Neuronal stem cell (in vitro differentiated cells): Measurements from ENCODE around the gene C1orf56.
A peak's percentile ranks its signal among the peaks of the same experiment; 100 is the strongest.

Source experiments
- DNase-seq: peaks from one replicate; pipeline ENCODE4 v3.0.0-alpha.2; 2013; ENCODE audit warnings: low spot score
- H2AFZ ChIP-seq: one replicate; pipeline ENCODE4 v1.6.1; 2013; ENCODE audit warnings: mild to moderate bottlenecking, low read length, inconsistent platforms
- H2AK5ac ChIP-seq: 2 replicates; pipeline ENCODE4 v1.6.1; 2013; ENCODE audit warnings: low read depth, mild to moderate bottlenecking, inconsistent platforms, low read length, moderate library complexity, mixed read lengths
- H2BK120ac ChIP-seq: 2 replicates; pipeline ENCODE4 v1.6.1; 2013; ENCODE audit warnings: low read depth, mild to moderate bottlenecking, inconsistent platforms, low read length, moderate library complexity, mixed read lengths
- H2BK12ac ChIP-seq: one replicate; pipeline ENCODE4 v1.6.1; 2013; ENCODE audit warnings: low read length, inconsistent platforms
- H2BK15ac ChIP-seq: 2 replicates; pipeline ENCODE4 v1.6.1; 2013; ENCODE audit warnings: mild to moderate bottlenecking, low read length, inconsistent platforms, mixed read lengths
- H2BK5ac ChIP-seq: one replicate; pipeline ENCODE4 v1.6.1; 2013; ENCODE audit warnings: inconsistent platforms, mild to moderate bottlenecking, low read length, moderate library complexity
- H3K14ac ChIP-seq: one replicate; pipeline ENCODE4 v1.6.1; 2013; ENCODE audit warnings: low read length, inconsistent platforms
- H3K18ac ChIP-seq: 2 replicates; pipeline ENCODE4 v1.6.1; 2013; ENCODE audit warnings: low read length, inconsistent platforms
- H3K23ac ChIP-seq: 2 replicates; pipeline ENCODE4 v1.6.1; 2013; ENCODE audit warnings: low read depth, mild to moderate bottlenecking, mixed read lengths, low read length, inconsistent platforms; ENCODE audit not compliant: poor library complexity
- H3K27ac ChIP-seq: replicated peaks from 3 replicates; pipeline ENCODE4 v1.5.1; 2013; ENCODE audit warnings: low read length, inconsistent platforms
- H3K27me3 ChIP-seq, 3 experiments: 2 replicates each; pipeline ENCODE4 v1.6.1; 2013; ENCODE audit warnings: low read length in 3 of 3, mild to moderate bottlenecking in 2 of 3, inconsistent platforms in 1 of 3, low read depth in 1 of 3, mixed read lengths in 1 of 3, moderate library complexity in 1 of 3; ENCODE audit not compliant: control insufficient read depth in 3 of 3, insufficient read depth in 3 of 3
- H3K36me3 ChIP-seq, 2 donors: replicated peaks in 1 of 2; 2 replicates each; pipeline ENCODE4 v1.6.1; 2013; ENCODE audit warnings: low read length in 2 of 2; ENCODE audit not compliant: control insufficient read depth in 2 of 2, insufficient read depth in 2 of 2
- H3K4ac ChIP-seq: 2 replicates; pipeline ENCODE4 v1.6.1; 2013; ENCODE audit warnings: inconsistent platforms, mild to moderate bottlenecking, low read length, moderate library complexity
- H3K4me1 ChIP-seq, 2 donors: 1 replicate in 1 of 2; 2 replicates in 1 of 2; pipeline ENCODE4 v1.6.1; 2013; ENCODE audit warnings: low read length in 2 of 2, low read depth in 1 of 2; ENCODE audit not compliant: control insufficient read depth in 2 of 2, insufficient read depth in 1 of 2
- H3K4me2 ChIP-seq: one replicate; pipeline ENCODE4 v1.6.1; 2013; ENCODE audit warnings: mild to moderate bottlenecking, low read length, inconsistent platforms; ENCODE audit not compliant: insufficient read depth, poor library complexity, severe bottlenecking
- H3K4me3 ChIP-seq, 2 donors: 2 replicates each; pipeline ENCODE4 v1.5.1; 2013; ENCODE audit warnings: low read length in 2 of 2, mild to moderate bottlenecking in 2 of 2, inconsistent platforms in 1 of 2, moderate library complexity in 1 of 2
- H3K79me1 ChIP-seq: one replicate; pipeline ENCODE4 v1.6.1; 2013; ENCODE audit warnings: low read depth, mild to moderate bottlenecking, inconsistent platforms, low read length, moderate library complexity
- H3K9ac ChIP-seq: one replicate; pipeline ENCODE4 v1.6.1; 2013; ENCODE audit warnings: mild to moderate bottlenecking, low read depth, low read length, inconsistent platforms; ENCODE audit not compliant: poor library complexity
- H3K9me3 ChIP-seq, 2 donors: replicated peaks in 1 of 2; 2 replicates each; pipeline versions ENCODE3 to v1.6.1; 2013; ENCODE audit warnings: low read length in 2 of 2, mild to moderate bottlenecking in 2 of 2, inconsistent platforms in 1 of 2, low read depth in 1 of 2, mixed read lengths in 1 of 2, moderate library complexity in 1 of 2; ENCODE audit not compliant: control insufficient read depth in 2 of 2, insufficient read depth in 1 of 2
- H4K8ac ChIP-seq: one replicate; pipeline ENCODE4 v1.6.1; 2013; ENCODE audit warnings: low read depth, mild to moderate bottlenecking, inconsistent platforms, low read length, moderate library complexity
- H4K91ac ChIP-seq: one replicate; pipeline ENCODE4 v1.6.1; 2013; ENCODE audit warnings: low read length, low read depth, mild to moderate bottlenecking, inconsistent platforms; ENCODE audit not compliant: poor library complexity
- WGBS, 2 donors: extraction: QIAGEN DNeasy Blood & Tissue Kit; methylation state at CpG; one replicate each; pipeline ENCODE4 v1.1.7; 2013; ENCODE audit warnings: missing lambda C conversion rate in 2 of 2, mixed read lengths in 1 of 2; ENCODE audit not compliant: insufficient read length in 2 of 2, insufficient replicate concordance in 1 of 2; ENCODE audit errors: extremely low coverage in 2 of 2; 5-methylcytosine and 5-hydroxymethylcytosine counted together

Gene C1orf56

GRCh38 chr1:151008244-151009205 is 39.0 kb upstream of the C1orf56 start, which contains the start of gene PRUNE1:
Gene PRUNE1 (plus strand): TSS chr1:151008449. CDS start chr1:151008633, 184 bp downstream.
- H3K27ac ChIP-seq, result no peak within 1 kb of the TSS
- WGBS, 2 donors, result no CpG with 5 or more reads among the region's 69 CpGs
- peak within 1 kb of the TSS; percentile 16 for H2AK5ac ChIP-seq

GRCh38 chr1:151009206-151009587 is 38.4 kb upstream of the C1orf56 start:
- Histone ChIP-seq H3K4me2 (peak overlapping the region; percentile 77), H3K4ac (no peak overlapping the region), H4K8ac (no peak overlapping the region), H3K4me1 (peaks cover 12 to 16% of the 10 kb centered on the region in 2 donors), H3K27me3 (no peaks in the 10 kb centered on the region), H2BK12ac (no peak overlapping the region), H2BK5ac (no peak overlapping the region), H3K4me3 (peak overlapping the region; percentile 84 to 90), H2BK120ac (no peak overlapping the region), H3K23ac (no peak overlapping the region), H3K27ac (no peak overlapping the region), H3K9ac (no peak overlapping the region), H2BK15ac (no peak overlapping the region), H3K18ac (no peak overlapping the region), H3K9me3 (no peaks in the 10 kb centered on the region), H2AK5ac (no peak overlapping the region), H3K36me3 (no peaks in the 10 kb centered on the region), H3K79me1 (peaks cover 4% of the 10 kb centered on the region), H4K91ac (no peak overlapping the region), H2AFZ (peak overlapping the region; percentile 92), H3K14ac (no peak overlapping the region)
- no CpG with 5 or more reads among the region's 3 CpGs for WGBS, 2 donors
- no peak for DNase-seq

More at GRCh38 chr1:151008244-151009205, 39.0 kb upstream of the C1orf56 start, which contains the start of gene PRUNE1:
- H3K9me3 ChIP-seq, result no peaks in the 10 kb centered on the region
- peak within 1 kb of the TSS; percentile 84 to 90 for H3K4me3 ChIP-seq
- H3K18ac ChIP-seq, result peak within 1 kb of the TSS; percentile 49
- peak within 1 kb of the TSS; percentile 28 for H3K4ac ChIP-seq
- peak within 1 kb of the TSS; percentile 77 for H3K4me2 ChIP-seq
- H2BK12ac ChIP-seq, result no peak within 1 kb of the TSS
- H2AFZ ChIP-seq, result peak within 1 kb of the TSS; percentile 92
- H3K79me1 ChIP-seq, result peaks cover 3% of the 10 kb centered on the region
- peak within 1 kb of the TSS; percentile 21 for H2BK120ac ChIP-seq
- no peaks in the 10 kb centered on the region for H3K27me3 ChIP-seq
- peak within 1 kb of the TSS; percentile 5 for H3K23ac ChIP-seq
- H3K9ac ChIP-seq, result peak within 1 kb of the TSS; percentile 99
- no peak within 1 kb of the TSS for H2BK15ac ChIP-seq
- no peaks in the 10 kb centered on the region for H3K36me3 ChIP-seq
- H3K4me1 ChIP-seq, result peaks cover 12 to 16% of the 10 kb centered on the region in 2 donors
- peak within 1 kb of the TSS; percentile 89 for H3K14ac ChIP-seq
- H2BK5ac ChIP-seq, result no peak within 1 kb of the TSS
- no peak within 1 kb of the TSS for H4K91ac ChIP-seq
- peak; percentile 92 for DNase-seq
- no peak within 1 kb of the TSS for H4K8ac ChIP-seq

DNA sequence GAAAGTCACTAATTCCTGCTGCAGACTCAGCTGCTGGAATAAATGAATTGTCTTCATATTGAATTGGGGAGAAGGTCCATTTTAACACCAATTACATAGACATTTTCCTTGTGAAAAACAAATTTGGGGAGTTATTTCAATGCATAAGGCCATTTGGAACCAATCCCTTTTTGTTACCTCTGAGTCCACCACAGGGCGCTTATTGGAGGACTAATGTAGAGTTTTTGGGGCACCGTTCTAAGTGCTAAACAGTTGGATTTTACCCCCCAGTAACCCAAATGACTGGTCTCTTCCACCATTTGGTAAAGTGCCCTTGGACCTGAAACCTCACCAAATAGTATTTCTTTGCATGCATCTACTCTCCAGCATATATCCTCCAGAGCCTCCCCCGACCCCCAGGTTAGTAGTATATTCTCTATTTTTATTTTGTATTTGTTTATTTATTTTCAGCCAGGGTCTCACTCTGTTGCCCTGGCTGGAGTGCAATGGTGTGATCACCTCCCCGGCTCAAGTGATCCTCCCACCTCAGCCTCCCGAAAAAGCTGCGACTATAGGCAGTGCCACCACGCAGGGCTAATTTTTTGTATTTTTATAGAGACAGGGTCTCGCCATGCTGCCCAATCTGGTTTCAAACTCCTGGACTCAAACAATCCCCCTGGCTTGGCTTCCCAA is 37.7 kb upstream of the C1orf56 start:
- Histone ChIP-seq H4K91ac (no peak overlapping the region), H2BK15ac (no peak overlapping the region), H3K4me2 (no peak overlapping the region), H3K9me3 (no peaks in the 10 kb centered on the region), H3K79me1 (peaks cover 4% of the 10 kb centered on the region), H3K14ac (no peak overlapping the region), H2AFZ (no peak overlapping the region), H3K9ac (no peak overlapping the region), H3K18ac (no peak overlapping the region), H3K4me1 (peaks cover 12 to 16% of the 10 kb centered on the region in 2 donors), H3K36me3 (no peaks in the 10 kb centered on the region), H2BK5ac (no peak overlapping the region), H3K27ac (no peak overlapping the region), H2BK12ac (no peak overlapping the region), H2AK5ac (no peak overlapping the region), H4K8ac (no peak overlapping the region), H3K4ac (no peak overlapping the region), H2BK120ac (no peak overlapping the region), H3K23ac (no peak overlapping the region), H3K4me3 (no peak overlapping the region), H3K27me3 (no peaks in the 10 kb centered on the region)
- WGBS, 2 donors, result no CpG with 5 or more reads among the region's 8 CpGs
- DNase-seq, result no peak

- Histone ChIP-seq H2BK12ac (no peak overlapping the region), H3K79me1 (peaks cover 4% of the 10 kb centered on the region), H3K4me2 (no peak overlapping the region), H3K9ac (no peak overlapping the region), H3K23ac (no peak overlapping the region), H4K8ac (no peak overlapping the region), H2AFZ (no peak overlapping the region), H2BK15ac (no peak overlapping the region), H3K4me1 (peaks cover 12 to 16% of the 10 kb centered on the region in 2 donors), H2BK120ac (no peak overlapping the region), H3K27me3 (no peaks in the 10 kb centered on the region), H3K4ac (no peak overlapping the region), H3K18ac (no peak overlapping the region), H3K27ac (no peak overlapping the region), H3K14ac (no peak overlapping the region), H2AK5ac (no peak overlapping the region), H3K9me3 (no peaks in the 10 kb centered on the region), H4K91ac (no peak overlapping the region), H3K4me3 (no peak overlapping the region), H2BK5ac (no peak overlapping the region), H3K36me3 (no peaks in the 10 kb centered on the region)
- no CpG with 5 or more reads among the region's 3 CpGs for WGBS, 2 donors
- no peak for DNase-seq
These were observed 37.2 kb upstream of the C1orf56 start for GRCh38 chr1:151010346-151010726.
